Ovary (tissue), 10 donors: ENCODE measurements around the gene NSMCE4A. TPM values are rescaled to one million over a fixed set of nuclear protein-coding genes. Genes with fewer than 3 reads are reported as not detected.
A peak's percentile ranks its signal among the peaks of the same experiment; 100 is the strongest.
"Not testable (repeated sequence)": the region's sequence is repeated elsewhere in the genome, so short reads cannot be mapped to it uniquely, and the experiment has no call there.

Experiments
- DNase-seq, 5 donors: peaks; one replicate each; pipeline ENCODE4 v3.0.0-alpha.2; 2019 to 2020
- H3K27ac ChIP-seq, 2 donors: fragments of 200-600 bp; one replicate each; pipeline versions ENCODE4 v1.5.1 to v1.8.0; 2019 to 2022
- H3K27me3 ChIP-seq: fragments of 200-600 bp; one replicate; pipeline ENCODE4 v1.8.0; 2022
- H3K36me3 ChIP-seq: fragments of 200-600 bp; sonication (generic); one replicate; pipeline ENCODE4 v1.5.1; 2019
- H3K4me1 ChIP-seq: one replicate; pipeline ENCODE4 v1.8.1; 2013; ENCODE audit warnings: mild to moderate bottlenecking, moderate library complexity; ENCODE audit not compliant: insufficient read depth
- H3K4me3 ChIP-seq: fragments of 200-600 bp; sonication (generic); one replicate; pipeline ENCODE4 v1.5.1; 2017
- H3K9me3 ChIP-seq, 2 donors: fragments of 200-600 bp in 1 of 2; sonication (generic) in 1 of 2; one replicate each; pipeline versions ENCODE4 v1.5.1 to v1.8.1; 2013 to 2019; ENCODE audit warnings: mild to moderate bottlenecking in 1 of 2, moderate library complexity in 1 of 2
- EP300 ChIP-seq: sonication (generic); formaldehyde crosslinking; IDR thresholded peaks from one replicate; pipeline ENCODE4 v1.6.1; 2017; ENCODE audit warnings: antibody characterized with exemption
- POLR2A ChIP-seq: fragments of 450-650 bp; IDR thresholded peaks from one replicate; pipeline ENCODE4 v1.6.1; 2017; ENCODE audit warnings: antibody characterized with exemption, mild to moderate bottlenecking, moderate library complexity
- WGBS, 3 donors: extraction: QIAGEN DNeasy Blood & Tissue Kit in 1 of 3; methylation state at CpG; one replicate each; pipeline versions ENCODE4 v1.1.5 to v1.1.7; 2013 to 2017; 5-methylcytosine and 5-hydroxymethylcytosine counted together
- intact Hi-C, 4 donors: fragments of 100-400 bp; cut with DNase I; formaldehyde crosslinking; loops; one replicate each; pipeline versions ENCODE4 v1.11.0 to v1.15.1; 2022 to 2023
- long read RNA-seq, 3 donors: library from polyadenylated mRNA in 2 of 3; unstranded in 2 of 3; transcript quantifications; one replicate each; pipeline ENCODE4 v2.0.0 and lab custom pipeline, GENCODE V29; 2021 to 2026
- polyA plus RNA-seq, 2 donors: library from polyadenylated mRNA; stranded (reverse); fragments of 200-250 nt in 1 of 2; fragments of 350-450 nt in 1 of 2; fragmentation: Illumina TruSeq in 1 of 2; extraction: RNeasy Lipid Tissue Mini Kit (QIAGEN cat#74804) in 1 of 2; gene quantifications; one replicate each; pipeline ENCODE4 v1.2.3, GENCODE V29; 2013 to 2014
- total RNA-seq, 7 donors: library from RNA; depleted of rRNA in 2 of 7; stranded (reverse); fragments of >200 nt in 2 of 7; fragmentation: NEBNext Ultra II Directional in 3 of 7; extraction: Animal tissue kit (Norgen Biotek cat#: 25700) in 3 of 7; gene quantifications; one replicate each; pipeline versions ENCODE4 v1.1.0 to v1.2.4, GENCODE V29; 2016 to 2023
- TF ChIP-seq, protein P1 (sequence below), 3 donors: fragments of 450-650 bp in 2 of 3; fragments of 200-600 bp in 1 of 3; IDR thresholded peaks; one replicate each; pipeline versions ENCODE4 v1.5.1 to v1.8.0; 2016 to 2022; ENCODE audit warnings: antibody characterized with exemption in 3 of 3, mild to moderate bottlenecking in 1 of 3
- donor health status: DM: no; HTN: no; CAD: no; lungs with moderate emphysema.
- donor health status: DM: no; HTN: no; CAD: no.
- donor health status: Bipolar disorder and iron deficiency.
- donor health status: DM: yes; HTN: yes; CAD: no.
- donor health status: DM: no; HTN: no; CAD: no.
- donor health status: DM: yes; HTN: yes; CAD: no.

Gene NSMCE4A, protein sequence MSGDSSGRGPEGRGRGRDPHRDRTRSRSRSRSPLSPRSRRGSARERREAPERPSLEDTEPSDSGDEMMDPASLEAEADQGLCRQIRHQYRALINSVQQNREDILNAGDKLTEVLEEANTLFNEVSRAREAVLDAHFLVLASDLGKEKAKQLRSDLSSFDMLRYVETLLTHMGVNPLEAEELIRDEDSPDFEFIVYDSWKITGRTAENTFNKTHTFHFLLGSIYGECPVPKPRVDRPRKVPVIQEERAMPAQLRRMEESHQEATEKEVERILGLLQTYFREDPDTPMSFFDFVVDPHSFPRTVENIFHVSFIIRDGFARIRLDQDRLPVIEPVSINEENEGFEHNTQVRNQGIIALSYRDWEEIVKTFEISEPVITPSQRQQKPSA
- total RNA-seq = 10 to 100 TPM; 34.1 to 71.4 (median 41.2) TPM
- polyA plus RNA-seq = 10 to 100 TPM; 45.4 to 47.2 TPM
- long read RNA-seq, donor 1, transcript NSMCE4A-202 (11 exons, 1,394 nt) = major isoform, 127 of 188 reads
- long read RNA-seq, donor 1, partial matches to known transcripts = 1 of 188 reads
- long read RNA-seq, donor 1, other reads (novel, unspliced or antisense) = 59 of 188 reads
- long read RNA-seq, donor 2, transcript NSMCE4A-202 (11 exons, 1,394 nt) = major isoform, 15 of 15 reads
- long read RNA-seq, donor 2, partial matches to known transcripts = 0 of 15 reads
- long read RNA-seq, donor 2, other reads (novel, unspliced or antisense) = 0 of 15 reads
- long read RNA-seq, donor 3, transcript NSMCE4A-202 (11 exons, 1,394 nt) = major isoform, 46 of 77 reads
- long read RNA-seq, donor 3, partial matches to known transcripts = 7 of 77 reads
- long read RNA-seq, donor 3, other reads (novel, unspliced or antisense) = 24 of 77 reads

DNA sequence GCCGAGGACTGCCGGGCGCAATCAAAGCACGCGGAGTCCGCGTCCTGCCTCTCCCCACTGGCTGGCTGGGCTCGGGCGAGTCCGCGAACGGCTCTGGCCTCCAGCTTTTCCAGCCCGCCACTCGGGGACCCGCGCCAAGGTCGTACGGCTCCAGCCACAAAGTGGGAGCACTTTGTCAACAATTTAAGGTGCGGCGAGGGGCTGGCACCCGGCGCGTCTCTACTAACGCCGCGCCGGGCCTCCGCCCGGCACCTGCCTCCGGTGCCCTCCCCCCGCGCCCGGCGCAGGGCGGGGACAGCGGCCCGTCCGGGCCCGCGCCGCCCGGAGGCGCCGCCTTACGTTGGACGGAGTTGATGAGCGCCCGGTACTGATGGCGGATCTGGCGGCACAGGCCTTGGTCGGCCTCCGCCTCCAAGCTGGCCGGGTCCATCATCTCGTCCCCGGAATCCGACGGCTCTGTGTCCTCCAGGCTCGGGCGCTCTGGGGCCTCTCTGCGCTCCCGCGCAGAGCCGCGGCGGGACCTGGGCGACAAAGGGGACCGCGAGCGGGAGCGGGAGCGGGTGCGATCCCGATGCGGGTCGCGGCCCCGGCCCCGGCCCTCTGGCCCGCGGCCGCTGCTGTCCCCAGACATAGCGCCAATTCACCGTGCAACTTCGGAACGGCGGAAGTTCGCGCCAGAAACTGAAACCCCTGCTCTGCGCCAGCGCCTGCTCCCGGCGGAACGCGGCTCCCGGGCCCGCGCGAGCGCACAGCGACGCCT is at the start of gene NSMCE4A:
Gene NSMCE4A (minus strand): TSS at position 683 of the 760 bp plus-strand sequence. CDS start 52 bp downstream, at position 631.
- Histone ChIP-seq H3K9me3 (no peaks in the 10 kb centered on the region), H3K27me3 (no peaks in the 10 kb centered on the region), H3K36me3 (no peaks in the 10 kb centered on the region), H3K27ac (peak within 1 kb of the TSS; percentile 92 to 93), H3K4me3 (peak within 1 kb of the TSS; percentile 80), H3K4me1 (peaks cover 7% of the 10 kb centered on the region)
- TF ChIP-seq EP300 (no peak), POLR2A (peak; percentile 22)
- TF ChIP-seq, protein P1, sequence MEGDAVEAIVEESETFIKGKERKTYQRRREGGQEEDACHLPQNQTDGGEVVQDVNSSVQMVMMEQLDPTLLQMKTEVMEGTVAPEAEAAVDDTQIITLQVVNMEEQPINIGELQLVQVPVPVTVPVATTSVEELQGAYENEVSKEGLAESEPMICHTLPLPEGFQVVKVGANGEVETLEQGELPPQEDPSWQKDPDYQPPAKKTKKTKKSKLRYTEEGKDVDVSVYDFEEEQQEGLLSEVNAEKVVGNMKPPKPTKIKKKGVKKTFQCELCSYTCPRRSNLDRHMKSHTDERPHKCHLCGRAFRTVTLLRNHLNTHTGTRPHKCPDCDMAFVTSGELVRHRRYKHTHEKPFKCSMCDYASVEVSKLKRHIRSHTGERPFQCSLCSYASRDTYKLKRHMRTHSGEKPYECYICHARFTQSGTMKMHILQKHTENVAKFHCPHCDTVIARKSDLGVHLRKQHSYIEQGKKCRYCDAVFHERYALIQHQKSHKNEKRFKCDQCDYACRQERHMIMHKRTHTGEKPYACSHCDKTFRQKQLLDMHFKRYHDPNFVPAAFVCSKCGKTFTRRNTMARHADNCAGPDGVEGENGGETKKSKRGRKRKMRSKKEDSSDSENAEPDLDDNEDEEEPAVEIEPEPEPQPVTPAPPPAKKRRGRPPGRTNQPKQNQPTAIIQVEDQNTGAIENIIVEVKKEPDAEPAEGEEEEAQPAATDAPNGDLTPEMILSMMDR (IDR thresholded peaks at IDR 0.05) = peak in 2 of 3 donors; percentile 55 to 73
- WGBS, 3 donors = 0 to 1% (median 0%) methylated on average over 49 to 101 of the region's 101 CpGs
- intact Hi-C loops = loop anchor here in 1 of 4 donors (10.0 kb wide), 1 partner anchor 140 kb away; no protein-coding TSS in a partner anchor
- peak; percentile 72 to 85 (median 79) for DNase-seq

DNA sequence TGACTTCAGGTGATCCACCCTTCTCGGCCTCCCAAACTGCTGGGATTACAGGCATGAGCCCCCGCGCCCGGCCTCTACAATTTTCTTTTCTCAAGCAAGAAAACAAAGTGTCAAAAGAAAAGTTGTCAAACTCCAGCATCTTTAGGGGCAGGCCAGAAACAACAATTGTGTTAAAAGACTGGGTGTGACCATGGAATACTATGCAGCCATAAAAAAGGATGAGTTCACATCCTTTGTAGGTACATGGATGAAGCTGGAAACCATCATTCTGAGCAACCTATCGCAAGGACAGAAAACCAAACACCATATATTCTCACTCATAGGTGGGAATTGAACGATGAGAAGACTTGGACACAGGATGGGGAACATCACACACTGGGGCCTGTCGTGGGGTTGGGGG is 48.2 kb upstream of the NSMCE4A start:
- H3K36me3 ChIP-seq, H3K4me1 ChIP-seq, H3K9me3 ChIP-seq, DNase-seq, intact Hi-C loops, H3K4me3 ChIP-seq, H3K27ac ChIP-seq, H3K27me3 ChIP-seq: not testable (repeated sequence)
- 93 to 95% (median 94%) methylated on average over 7 of the region's 7 CpGs for WGBS, 3 donors

DNA sequence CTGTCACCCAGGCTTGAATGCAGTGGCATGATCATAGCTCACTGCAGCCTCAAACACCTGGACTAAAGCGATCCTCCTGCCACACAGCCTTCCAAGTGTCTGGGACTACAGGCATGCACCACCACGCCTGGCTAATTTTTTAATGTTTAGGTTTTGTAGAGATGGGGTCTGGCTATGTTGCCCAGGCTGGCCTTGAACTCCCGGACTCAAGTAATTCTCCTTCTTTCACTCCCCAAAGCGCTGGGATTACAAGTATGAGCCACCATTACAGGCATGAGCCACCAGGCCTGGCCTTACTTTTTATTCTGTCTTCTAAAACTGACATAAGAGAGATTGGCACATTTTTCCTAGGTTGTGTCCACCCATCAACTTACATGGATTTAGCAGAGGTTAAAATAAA is 47.3 kb upstream of the NSMCE4A start:
- H3K36me3 ChIP-seq = no peaks in the 10 kb centered on the region
- no peak for DNase-seq
- no peak overlapping the region for H3K4me3 ChIP-seq
- intact Hi-C loops = no loop called here
- no peaks in the 10 kb centered on the region for H3K9me3 ChIP-seq
- no peak overlapping the region for H3K27ac ChIP-seq
- whole genome bisulfite sequencing, 3 donors = 73 to 80% (median 76%) methylated on average over 4 of the region's 4 CpGs
- H3K4me1 ChIP-seq = no peaks in the 10 kb centered on the region
- H3K27me3 ChIP-seq = no peaks in the 10 kb centered on the region
- TF ChIP-seq POLR2A (no peak), EP300 (no peak)
- TF ChIP-seq, protein P1 (IDR thresholded peaks at IDR 0.05) = no peak

DNA sequence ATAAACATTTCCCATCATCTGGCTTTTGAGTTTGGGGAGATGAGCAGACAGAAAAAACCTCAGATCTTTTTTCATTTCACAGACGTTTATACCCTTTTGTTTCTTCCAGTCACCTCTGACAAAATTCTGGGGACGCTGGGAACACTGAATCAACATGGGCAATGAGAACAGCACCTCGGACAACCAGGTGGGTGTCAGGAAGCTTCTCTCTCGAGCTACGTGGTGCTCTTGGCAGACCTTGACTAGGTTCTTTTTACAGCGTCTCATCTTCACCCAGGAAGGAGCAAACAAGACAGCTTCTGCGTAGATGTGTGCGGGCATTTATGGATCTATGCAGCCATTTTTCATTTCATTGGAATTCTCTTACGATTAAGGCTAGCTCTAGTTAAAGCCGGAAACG is 46.8 kb upstream of the NSMCE4A start:
- no peaks in the 10 kb centered on the region for H3K4me1 ChIP-seq
- no peak overlapping the region for H3K27ac ChIP-seq
- 78 to 81% (median 80%) methylated on average over 11 of the region's 11 CpGs for WGBS, 3 donors
- TF ChIP-seq POLR2A (no peak), EP300 (no peak)
- TF ChIP-seq, protein P1 (IDR thresholded peaks at IDR 0.05) = no peak
- intact Hi-C loops = no loop called here
- no peak overlapping the region for H3K4me3 ChIP-seq
- no peaks in the 10 kb centered on the region for H3K9me3 ChIP-seq
- no peak for DNase-seq
- H3K27me3 ChIP-seq = no peaks in the 10 kb centered on the region
- H3K36me3 ChIP-seq = no peaks in the 10 kb centered on the region
